Stimulated activated CD4-positive, alpha-beta T cell treated with anti-CD3 and anti-CD28 coated beads, Interleukin-1b, Interleukin-23, amount 100 ng/mL, for 24 hours (primary cell): Measurements from ENCODE around the gene TMEM35B.
"Not testable (repeated sequence)": the region's sequence is repeated elsewhere in the genome, so short reads cannot be mapped to it uniquely, and the experiment has no call there.

ENCODE experiments used
- DNase-seq, 4 experiments: peaks; one replicate each; pipeline ENCODE4 v3.0.0-alpha.2; 2020; ENCODE audit warnings: low read depth in 4 of 4, low spot score in 1 of 4

TMEM35B gene

DNA sequence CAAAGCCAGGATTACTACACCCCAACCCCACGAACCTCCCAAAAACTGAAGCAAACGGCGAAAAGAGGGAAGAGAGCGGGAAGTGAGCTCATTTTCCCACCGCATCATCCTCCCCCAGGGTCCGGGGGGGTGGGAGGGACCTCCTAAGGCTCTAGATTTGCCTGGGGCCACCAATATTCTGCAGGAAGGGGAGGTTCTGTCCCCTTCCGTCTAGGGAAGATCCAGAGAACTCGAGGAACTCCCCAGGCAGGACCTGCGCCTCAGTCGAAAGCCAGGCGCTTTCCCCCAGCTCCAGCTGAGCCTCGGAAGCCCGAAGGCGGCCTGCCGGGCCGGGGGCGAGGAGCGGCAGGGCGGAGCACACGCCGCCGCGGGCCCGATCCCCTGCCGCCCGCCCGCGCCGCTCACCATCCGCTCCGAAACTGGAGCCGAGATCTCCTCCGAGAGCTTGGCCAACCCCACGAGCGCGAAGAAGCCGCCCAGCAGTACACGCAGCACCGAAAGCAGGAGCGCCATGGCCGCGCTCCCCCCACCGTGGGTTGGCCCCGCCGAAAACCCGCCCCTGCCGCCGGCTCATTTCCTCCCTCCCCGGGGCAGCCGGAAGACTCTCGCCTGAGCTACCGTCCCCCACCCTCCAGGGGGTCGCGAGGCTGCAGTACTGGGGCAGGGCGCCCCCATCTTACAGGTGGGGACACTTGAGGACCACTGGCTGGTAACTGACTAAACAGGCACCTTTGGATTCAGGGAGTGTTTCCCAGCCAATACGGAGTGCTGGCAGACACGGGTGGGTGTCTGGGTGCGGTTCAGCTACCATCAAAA lies at the start of gene TMEM35B:
TSS of gene TMEM35B (minus strand) at position 555 of the 816 bp plus-strand sequence. CDS start at position 513, 42 bp downstream.
- DNase-seq, result peak; percentile 49 to 71 (median 67)

DNA sequence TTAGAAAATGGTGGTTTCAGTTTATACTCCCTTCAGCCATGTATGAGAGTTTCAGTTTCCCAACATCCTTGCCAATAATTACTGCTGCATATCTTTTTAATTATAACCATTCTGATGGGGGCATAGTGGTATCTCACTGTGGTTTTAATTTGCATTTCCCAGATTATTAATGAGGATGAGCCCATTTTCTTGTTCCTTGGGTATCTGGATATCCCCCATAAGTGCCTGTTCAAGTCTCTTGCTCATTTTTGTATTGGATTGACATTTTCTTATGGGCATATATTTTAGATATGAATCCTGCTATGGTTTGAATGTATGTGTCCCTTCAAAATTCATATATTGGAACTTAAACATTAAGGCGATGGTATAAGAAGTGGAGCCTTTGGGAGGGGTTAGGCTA lies 48.2 kb upstream of the TMEM35B start:
- no peak for DNase-seq

DNA sequence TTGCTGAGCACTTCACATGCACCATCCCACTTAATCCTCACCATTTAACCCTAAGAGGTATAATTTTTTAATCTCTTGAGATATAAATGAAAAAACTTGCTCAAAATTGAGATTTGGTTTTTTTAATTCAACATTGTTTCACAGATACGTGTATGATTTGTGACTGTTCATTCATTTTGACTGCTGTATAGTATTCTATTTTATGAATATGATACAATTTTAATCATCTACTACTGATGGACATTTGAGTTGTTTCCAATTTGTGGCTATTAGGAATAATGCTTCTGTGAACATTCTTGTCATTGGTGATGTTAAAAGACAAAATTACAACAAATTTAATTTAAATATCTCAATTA lies 47.2 kb upstream of the TMEM35B start:
- DNase-seq, result no peak

DNA sequence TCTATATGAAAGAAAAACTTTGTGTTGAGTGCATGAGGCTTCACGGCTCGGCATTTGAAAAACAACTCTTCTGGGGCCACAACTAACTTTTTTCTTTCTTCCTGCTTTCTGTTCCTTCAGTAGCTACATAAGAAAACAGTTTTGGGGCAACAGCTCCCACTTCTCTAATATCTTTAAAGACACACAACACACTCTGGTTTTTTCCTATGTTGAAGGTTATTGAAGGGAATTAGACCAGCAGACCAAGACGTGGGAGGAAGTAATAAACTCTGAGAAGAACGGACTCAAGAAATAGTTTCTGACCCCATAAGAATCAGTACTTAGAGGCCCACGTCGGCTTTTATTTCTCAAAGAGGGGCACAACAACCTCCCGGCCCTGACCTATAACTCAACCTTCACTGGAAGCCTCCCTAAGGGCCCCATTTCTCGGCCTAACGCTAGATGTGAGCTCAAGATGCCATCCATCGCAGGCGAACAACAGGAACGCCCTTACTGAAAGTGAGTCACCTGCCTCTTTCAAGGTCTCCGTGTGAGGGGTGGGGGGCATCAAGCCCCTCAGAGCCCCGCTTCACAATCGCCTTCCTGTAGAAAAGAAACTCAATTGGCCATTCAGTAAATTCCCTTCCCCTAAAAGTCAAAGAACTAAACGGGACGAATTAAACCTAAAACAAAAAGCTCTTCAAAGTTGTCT lies 45.8 kb upstream of the TMEM35B start:
- DNase-seq, result peak in 2 of 4 experiments; percentile 12 to 26

DNA sequence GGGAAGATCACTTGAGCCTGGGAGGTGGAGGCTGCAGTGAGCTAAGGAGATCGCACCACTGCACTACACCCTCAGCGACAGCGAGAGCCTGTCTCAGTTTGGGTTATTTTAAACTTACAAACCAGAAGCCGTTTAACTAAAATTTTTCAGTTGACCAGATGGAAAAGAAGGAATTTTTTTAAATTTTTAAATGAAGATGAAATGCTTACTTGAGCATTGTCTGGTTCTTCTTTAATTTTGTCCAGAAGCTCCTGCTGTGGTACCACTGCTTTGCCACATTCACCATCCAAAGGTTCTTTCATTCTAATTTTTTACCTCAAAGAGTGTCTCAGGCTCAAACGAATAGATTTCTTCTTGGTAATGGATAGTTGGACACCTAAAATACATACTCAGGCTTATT lies 45.2 kb upstream of the TMEM35B start:
- DNase-seq, result no peak

DNA sequence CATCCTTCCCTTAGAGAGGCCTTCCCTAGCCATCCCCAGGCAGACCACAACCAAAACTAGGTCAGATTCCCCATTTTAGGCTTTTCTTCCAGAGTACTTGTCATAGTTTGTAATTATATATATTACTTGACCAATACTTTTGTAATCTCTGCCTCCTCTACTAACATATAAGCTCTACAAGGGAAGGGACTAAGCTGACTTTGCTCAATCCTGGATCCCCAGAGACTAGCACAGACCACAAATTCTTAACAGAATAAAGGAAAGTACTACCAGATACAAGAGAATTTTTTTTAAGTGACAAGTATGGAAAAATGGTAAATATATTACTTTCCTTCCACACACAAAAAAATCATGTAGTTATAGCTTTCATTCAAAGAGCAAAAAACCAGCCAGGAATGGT lies 44.6 kb upstream of the TMEM35B start:
- no peak for DNase-seq

DNA sequence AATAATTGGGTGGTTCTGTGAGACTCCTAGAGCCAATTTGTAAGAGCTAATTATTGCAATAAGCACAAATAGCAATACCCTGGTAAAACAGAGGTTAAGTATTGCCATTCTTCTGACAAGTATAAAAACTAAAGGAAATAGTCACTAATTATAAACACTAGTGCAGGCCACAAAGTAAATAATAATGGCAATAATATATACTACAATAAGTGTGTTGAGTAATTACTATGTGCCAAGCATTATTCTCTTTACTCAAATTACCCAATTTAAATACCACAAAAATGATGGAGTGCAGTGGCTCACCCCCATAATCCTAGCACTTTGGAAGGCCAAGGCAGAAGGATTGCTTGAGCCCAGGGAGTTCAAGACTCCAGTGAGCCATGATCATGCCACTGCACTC lies 31.3 kb upstream of the TMEM35B start:
- no peak for DNase-seq

DNA sequence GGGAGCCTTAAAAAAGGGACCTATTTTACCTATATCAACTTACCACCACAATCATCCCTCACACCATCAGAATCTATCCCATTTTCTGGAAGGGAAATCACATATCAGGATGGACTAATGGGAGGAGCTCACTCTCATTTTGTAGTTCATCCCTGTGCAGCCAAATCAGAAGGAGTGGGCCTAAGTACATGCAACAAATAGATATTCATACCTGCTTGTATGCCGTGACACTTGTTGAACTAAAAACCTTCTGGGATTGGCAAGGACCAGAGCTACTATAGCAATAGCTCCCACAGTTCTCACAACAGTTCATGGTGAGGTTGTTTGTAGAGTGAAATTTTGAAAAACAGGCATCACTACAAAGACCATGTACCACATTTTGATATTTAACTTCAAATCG lies 29.3 kb upstream of the TMEM35B start:
- no peak for DNase-seq

DNA sequence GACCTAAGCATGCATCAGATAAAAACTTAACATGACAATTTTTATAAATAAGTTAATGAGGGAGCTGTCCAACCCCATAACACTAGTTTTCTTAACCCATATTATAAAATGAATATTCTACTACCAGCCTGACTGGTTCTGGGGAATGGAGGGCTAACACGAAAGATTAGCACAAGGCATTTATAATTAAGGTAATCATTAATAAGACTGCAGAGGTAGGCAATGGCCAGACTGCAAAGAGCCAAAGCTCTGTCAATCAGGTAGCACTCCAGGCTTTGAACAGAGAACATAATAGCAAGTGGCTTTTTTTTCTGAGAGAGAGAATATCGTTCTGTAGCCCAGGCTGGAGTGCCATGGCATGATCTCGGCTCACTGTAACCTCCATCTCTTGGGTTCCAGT lies 20.6 kb upstream of the TMEM35B start:
- no peak for DNase-seq

DNA sequence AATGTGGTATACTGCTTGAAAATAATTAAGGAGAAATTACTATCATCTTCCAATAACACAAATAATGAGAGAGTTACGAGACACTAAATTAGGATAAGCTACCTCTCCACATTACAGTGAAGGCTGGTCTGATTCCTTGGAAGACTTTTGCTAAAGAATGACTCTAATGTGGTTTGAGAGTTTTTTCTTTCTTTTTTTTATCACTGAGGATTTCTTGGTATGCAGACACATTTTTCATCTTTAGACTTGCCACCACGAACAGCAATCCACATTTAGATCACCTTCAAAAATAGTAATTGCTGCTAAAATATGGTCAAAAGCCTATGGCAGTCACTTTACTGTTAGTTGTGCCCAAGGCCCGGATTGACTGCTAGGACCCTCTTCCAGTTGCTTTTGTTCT lies 16.6 kb upstream of the TMEM35B start:
- DNase-seq, result no peak

DNA sequence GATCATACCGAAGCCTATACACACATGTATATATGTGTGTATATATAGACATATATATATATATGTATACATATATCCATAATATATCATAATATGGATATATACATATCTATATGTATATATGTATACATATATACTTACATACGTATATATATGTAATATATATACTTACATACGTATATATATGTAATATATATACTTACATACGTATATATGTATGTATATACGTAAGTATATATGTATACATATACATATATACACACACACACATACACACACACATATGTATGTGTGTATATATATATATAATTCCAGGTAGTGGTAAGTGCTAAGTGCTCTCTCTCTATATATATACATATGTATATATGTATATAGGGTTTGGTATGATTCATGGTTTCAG lies 9.7 kb upstream of the TMEM35B start:
- DNase-seq, result no peak

DNA sequence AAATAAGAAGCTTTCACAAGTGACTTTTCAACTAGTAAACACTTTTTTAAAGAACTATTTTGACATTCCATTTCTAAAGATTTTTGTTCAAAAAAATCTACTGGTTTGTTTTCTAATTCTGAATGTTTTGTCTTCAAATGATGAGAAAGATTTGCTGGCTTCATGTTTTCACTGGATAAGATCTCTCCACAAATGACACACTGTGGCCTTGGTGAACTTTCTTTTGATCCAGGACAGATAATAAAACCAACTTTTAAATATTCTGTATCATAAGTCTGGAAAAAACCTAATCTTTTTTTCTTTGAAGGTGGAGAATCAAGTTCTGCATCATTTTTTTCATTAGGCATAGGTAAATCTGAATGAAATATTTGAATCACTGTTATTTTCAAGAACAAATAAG lies 3.4 kb upstream of the TMEM35B start:
- DNase-seq, result no peak

DNA sequence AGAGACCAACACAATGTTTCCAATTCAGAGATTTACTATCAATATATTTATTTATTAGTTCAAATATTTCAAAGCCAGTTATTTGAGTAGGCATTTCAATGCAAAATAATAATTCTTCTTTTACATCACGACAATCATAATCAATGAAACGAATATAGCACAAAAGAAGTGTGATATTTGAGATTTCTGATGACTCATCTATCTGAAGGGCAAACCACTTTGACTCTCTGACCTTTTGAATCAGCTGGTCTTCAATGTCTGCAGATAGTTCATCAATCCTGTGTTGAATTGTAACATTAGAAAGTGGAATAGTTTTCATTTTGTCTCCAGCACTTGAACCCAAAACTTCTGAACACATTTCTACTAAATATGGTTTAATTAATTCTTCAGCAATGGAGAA lies 3.0 kb upstream of the TMEM35B start:
- no peak for DNase-seq

DNA sequence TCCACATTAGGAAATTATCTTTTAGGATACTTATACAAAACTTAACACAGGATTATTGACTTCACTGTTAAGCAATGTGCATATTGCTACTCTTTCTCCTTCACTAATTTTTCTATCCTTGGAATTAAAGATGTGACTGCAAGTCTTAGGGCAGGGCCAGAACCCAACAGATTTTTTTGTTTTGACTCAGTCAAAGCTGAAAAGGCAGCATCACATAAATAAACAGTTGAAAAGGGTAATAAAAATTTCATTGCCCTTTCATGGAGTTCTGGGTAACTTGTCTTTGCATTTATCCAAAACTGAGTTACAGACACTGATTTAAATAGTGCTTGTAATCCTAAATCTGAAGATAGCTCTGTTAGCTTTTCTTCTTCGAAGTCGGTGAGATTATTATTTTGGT lies 1.9 kb upstream of the TMEM35B start:
- DNase-seq, result no peak

DNA sequence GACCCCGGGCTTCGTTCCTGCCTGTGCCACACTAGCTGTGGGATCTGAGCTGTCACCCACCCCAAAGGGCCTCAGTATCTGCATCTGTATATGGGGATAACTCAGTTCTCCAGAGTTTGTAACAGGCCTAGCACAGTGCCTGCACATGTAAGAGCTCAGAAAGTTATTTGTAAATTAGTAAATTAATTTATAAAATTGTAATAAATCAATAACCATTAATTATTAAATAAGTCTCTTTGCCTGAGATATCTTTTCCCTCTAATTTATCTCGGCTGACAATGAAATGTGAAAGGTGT lies 410 bp upstream of the TMEM35B start:
- DNase-seq, result not testable (repeated sequence)

DNA sequence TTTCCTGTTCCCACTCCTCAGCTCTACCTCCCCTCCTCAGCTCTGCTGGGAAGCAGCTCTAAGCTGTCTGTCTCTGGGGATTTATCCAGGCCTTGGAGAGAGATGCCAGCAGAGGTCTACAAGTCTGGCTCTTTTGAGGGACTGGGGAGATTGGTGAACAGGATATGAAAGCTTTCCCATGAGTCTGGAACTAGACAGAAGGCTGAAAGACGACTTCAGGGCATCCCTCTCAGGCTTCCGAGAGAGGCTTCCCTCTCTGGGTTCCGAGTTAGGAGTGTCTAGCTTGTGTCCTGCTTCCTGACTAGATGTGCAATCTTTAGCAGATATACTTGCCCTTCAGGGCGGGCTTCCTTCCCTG lies 733 bp downstream of the TMEM35B start:
- DNase-seq, result no peak

DNA sequence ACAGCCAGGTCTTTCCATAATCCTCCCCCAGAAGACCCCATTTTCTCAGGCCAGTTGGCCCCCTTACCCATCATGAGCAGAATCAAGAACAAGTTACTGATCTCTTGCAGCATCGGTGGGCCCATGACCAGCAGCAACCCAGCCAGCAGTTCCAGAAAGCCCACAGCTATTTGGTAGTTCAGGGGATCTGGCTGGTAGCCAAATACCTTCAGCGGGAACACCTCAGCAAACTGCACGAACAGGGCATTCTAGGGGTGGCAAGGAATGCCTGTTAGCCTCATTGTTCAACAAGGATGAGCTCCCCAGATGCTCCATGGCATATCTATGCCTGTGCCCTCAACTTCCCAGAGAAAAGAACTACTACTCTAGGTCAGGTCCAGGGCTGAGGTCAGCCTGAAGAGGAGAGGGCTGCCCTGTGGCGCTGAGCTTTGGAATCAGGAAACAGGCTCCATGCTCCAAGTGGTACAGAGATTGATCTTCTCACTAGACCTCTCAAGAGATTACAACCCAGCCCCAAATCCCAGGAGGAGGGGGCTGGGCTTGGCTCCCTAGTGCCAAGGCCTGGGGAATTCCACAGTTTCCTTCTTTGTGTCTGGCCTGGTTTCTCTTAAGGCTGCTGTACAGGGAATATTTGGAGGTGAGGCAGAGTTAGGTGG lies 1.3 kb downstream of the TMEM35B start:
- no peak for DNase-seq

DNA sequence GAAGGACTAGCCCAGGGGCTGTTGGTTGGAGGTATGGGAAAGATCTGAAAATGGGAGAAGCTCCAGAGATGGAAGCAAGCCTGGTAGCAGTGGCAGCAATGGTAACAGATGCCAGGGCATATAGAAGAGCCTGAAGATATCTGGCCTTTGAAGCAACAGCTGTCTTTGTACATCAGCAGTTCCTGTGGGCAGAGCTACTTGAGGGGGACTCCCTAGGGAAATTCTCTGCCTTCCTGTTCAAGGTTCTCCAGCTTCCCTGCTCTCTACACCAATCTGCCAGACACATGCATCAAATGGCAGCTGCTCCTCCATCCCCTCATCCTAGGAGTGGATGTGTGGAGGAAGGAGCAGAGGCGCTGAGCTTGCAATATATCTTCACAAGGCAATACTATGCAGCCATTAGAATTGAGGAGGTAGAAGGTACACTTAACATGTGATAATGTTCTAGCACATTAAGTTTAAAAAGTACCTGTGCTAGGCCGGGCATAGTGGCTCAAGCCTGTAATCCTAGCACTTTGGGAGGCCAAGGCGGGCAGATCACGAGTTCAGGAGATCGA lies 2.2 kb downstream of the TMEM35B start:
- DNase-seq, result no peak

DNA sequence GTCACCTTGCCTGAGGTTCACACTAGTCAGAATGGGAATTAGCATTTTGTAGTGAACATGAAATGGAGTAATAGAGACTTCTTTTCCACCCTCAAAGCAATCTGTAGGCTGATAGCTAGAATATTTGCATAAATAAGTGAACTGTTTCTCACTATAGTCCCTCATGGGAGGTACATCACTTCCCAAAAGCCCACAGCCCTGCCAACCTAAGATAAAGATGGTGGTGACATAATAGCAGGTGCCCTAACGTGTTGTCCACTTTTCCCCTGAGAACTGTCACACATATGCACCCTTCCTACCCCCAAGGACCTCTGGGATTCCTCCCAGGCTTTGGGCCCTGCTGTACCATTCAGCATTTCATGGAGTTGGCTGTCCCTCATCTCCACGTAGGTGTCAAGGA lies 4.4 kb downstream of the TMEM35B start:
- DNase-seq, result no peak

DNA sequence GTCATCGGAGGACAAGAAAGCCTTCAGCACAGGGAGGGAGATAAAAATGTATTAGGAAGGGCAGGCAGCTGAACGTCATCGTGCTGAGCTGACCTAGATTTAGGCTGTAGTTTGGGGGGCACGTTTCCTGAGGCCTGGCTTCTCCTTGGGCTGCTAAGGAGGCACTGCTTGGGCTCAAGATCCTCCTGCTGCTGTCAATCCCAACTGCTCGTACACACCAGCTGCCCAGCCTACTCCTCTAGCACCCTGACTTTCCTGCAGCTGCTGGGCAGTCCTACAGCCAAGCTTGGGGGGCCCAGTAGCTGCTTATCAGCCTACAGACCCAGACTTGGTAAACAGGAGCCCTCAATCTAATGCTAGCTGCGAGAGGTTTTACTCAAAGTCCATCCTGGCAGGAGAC lies 6.2 kb downstream of the TMEM35B start:
- DNase-seq, result no peak

DNA sequence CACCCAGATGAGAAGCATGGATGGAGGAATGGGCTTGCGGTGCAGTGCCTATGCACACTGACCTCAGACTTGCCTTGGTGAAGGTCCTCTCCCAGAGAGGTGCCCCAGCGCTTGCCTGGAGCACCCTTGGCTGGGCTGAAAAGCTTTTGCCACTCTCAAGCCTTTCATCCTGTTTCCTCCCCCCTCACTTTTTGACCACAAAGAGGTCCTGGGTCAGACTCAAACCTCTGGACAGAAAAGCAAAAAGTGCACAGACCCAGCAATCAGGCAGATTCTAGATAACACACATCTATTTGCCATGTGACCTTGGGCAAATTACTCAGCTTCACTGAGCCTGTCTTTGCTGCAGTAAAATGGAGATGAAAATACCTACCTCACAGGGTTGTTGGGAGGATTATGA lies 7.3 kb downstream of the TMEM35B start:
- DNase-seq, result no peak

DNA sequence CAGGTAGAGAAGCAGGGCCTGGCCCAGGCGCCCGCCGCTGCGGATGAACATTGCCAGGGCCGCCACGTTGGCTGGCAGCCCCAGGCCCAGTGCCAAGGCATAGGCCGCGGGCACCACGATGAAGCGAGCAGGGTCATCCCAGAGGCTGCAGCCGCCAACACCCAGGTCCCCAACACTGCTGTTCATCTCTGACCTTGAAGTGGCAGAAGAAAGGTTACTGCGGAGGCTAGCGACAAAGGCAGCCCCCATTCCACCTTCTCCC lies 8.0 kb downstream of the TMEM35B start:
- DNase-seq, result no peak
